Measurements from ENCODE around the gene SIRT6.
"Not testable (repeated sequence)": the region's sequence is repeated elsewhere in the genome, so short reads cannot be mapped to it uniquely, and the experiment has no call there.

Gene SIRT6

GRCh38 chr19:4130744-4131438, 51.5 kb downstream of the SIRT6 start:
- no peak for DNase-seq

GRCh38 chr19:4129050-4129449, 53.3 kb downstream of the SIRT6 start:
- DNase-seq = not testable (repeated sequence)

GRCh38 chr19:4127322-4127721, 55.0 kb downstream of the SIRT6 start:
- DNase-seq = not testable (repeated sequence)

GRCh38 chr19:4124638-4125037, 57.7 kb downstream of the SIRT6 start:
- no peak for DNase-seq

Measured in inflammatory macrophage (primary cell).